ENCODE data around the gene ARHGEF7. TPM values are rescaled to one million over a fixed set of nuclear protein-coding genes. Genes with fewer than 3 reads are reported as not detected.

The ARHGEF7 gene
- polyA plus RNA-seq, 1 experiment: 32.0 TPM

GRCh38 chr13:111161601-111162600 is 46.8 kb downstream of the ARHGEF7 start:
- no peak overlapping the region for H3K4me3 ChIP-seq (ENCODE audit: low read depth, low read length)
- ChIA-PET CTCF (interaction anchor here (2.0 kb wide), 1 partner anchor 63 kb away, joined by 6 read pairs; no protein-coding TSS in a partner anchor), POLR2A (no interaction called here)
- no peak for TF ChIP-seq CTCF (IDR thresholded peaks at IDR 0.05; ENCODE audit: insufficient read depth, low read depth, low read length)
- peaks cover 4% of the 10 kb centered on the region; the same call in 1 of the 2 replicates for H3K36me3 ChIP-seq (ENCODE audit: control insufficient read depth, insufficient read depth, low read length)
- DNase-seq (ENCODE audit: low read depth): no peak
- H3K27me3 ChIP-seq (ENCODE audit: control insufficient read depth, insufficient read depth, low read length): no peaks in the 10 kb centered on the region

DNA sequence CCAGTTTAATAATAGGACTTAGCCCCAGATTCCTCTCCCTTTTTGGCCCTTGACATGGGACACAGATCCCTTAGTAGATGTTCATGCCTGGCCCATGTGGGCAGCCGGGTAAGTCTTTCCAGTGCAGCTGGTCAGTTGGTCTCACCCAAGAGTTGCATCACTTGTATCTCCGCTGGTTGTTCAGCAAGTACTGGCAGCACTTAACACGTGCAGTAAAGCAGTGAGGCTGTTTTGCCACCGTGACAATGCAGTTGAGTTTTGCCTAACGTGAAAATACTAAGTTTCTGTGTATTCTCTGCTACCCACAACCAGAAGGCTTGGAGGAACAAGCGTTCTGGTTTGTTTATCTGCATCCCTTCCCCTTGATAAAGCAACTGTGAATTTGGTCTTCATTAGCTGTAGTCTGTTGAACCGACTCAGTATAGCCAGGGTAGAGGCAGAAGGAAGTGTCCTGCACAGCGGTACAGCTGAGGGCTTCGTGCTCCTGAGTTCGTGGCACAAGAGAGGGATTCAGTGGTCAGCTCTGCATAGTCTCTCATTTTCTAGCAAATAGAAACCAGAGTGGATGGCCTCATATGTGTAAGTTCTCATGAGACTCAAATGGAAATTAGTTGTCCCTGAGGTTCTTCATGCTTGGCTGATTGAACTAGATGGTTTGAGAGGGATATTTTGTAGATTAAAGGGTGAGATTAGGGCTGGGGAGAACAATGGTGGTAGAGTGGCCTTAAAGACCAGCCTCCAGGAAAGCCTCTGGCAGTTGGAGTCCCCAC is 50.3 kb downstream of the ARHGEF7 start:
- ChIA-PET POLR2A (no interaction called here), CTCF (no interaction called here)
- H3K27me3 ChIP-seq (ENCODE audit: control insufficient read depth, insufficient read depth, low read length): no peaks in the 10 kb centered on the region
- H3K36me3 ChIP-seq (ENCODE audit: control insufficient read depth, insufficient read depth, low read length): peaks cover 8% of the 10 kb centered on the region
- no peak for TF ChIP-seq CTCF (IDR thresholded peaks at IDR 0.05; ENCODE audit: insufficient read depth, low read depth, low read length)
- no peak overlapping the region for H3K4me3 ChIP-seq (ENCODE audit: low read depth, low read length)
- no peak for DNase-seq (ENCODE audit: low read depth)

GRCh38 chr13:111166882-111167675 is 52.0 kb downstream of the ARHGEF7 start:
- ChIA-PET POLR2A (no interaction called here), CTCF (no interaction called here)
- no peak for TF ChIP-seq CTCF (IDR thresholded peaks at IDR 0.05; ENCODE audit: insufficient read depth, low read depth, low read length)
- Histone ChIP-seq H3K4me3 (ENCODE audit: low read depth, low read length) (no peak overlapping the region), H3K27me3 (ENCODE audit: control insufficient read depth, insufficient read depth, low read length) (no peaks in the 10 kb centered on the region), H3K36me3 (ENCODE audit: control insufficient read depth, insufficient read depth, low read length) (peaks cover 6% of the 10 kb centered on the region)
- no peak for DNase-seq (ENCODE audit: low read depth)

- ChIA-PET CTCF (no interaction called here), POLR2A (no interaction called here)
- Histone ChIP-seq H3K27me3 (ENCODE audit: control insufficient read depth, insufficient read depth, low read length) (no peaks in the 10 kb centered on the region), H3K4me3 (ENCODE audit: low read depth, low read length) (no peak overlapping the region), H3K36me3 (ENCODE audit: control insufficient read depth, insufficient read depth, low read length) (peaks cover 6% of the 10 kb centered on the region)
- no peak for DNase-seq (ENCODE audit: low read depth)
- no peak for TF ChIP-seq CTCF (IDR thresholded peaks at IDR 0.05; ENCODE audit: insufficient read depth, low read depth, low read length)
Measured at GRCh38 chr13:111168107-111168506, 53.0 kb downstream of the ARHGEF7 start.

Data from BJ (cell line).